Measurements from ENCODE around the gene AMHR2. TPM values are rescaled to one million over a fixed set of nuclear protein-coding genes. Genes with fewer than 3 reads are reported as not detected.
A peak's percentile ranks its signal among the peaks of the same experiment; 100 is the strongest.

The AMHR2 gene
- polyA plus RNA-seq, 10 donors, result 0.28 to 0.60 TPM; not detected in 8

- DNase-seq, result peak; percentile 82 to 94 (median 90)
These were observed 28.8 kb downstream of the AMHR2 start for GRCh38 chr12:53452159-53453077.

DNA sequence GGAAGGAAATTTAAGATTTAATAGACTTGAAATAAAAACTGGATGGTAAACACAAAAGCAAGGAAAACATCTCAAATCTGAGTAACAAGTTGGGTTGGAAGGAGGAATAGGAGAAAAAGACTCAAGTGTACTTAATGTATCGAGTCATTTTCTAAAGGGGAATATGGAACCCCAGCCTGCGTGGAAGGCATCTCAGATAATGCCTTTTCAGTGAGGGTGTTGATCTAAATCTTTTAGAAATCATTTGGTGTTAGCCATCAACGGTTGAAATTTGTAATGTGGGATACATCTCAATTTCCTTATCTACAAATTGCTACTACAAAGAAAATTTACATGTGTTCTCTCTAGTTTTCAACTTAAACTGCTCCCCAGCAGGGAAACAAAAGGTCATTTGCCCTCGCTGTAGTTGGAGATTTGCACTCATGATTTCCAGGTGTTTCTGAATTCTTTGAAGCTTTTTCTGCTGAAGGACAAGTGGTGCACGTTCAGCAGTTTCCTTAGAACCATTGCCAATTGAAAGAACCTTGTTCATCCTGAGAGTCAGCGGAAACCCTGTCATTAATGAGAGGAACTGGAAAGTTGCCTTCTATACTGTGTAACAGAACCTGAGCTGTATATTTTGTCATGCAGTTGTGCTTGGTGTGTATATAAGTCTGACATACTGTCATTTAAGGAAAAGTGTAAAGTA, 30.4 kb downstream of the AMHR2 start:
- DNase-seq, result no peak

GRCh38 chr12:53454707-53455106, 31.1 kb downstream of the AMHR2 start:
- no peak for DNase-seq

- DNase-seq, result no peak
These were observed 33.2 kb downstream of the AMHR2 start for GRCh38 chr12:53456654-53457366.

DNA sequence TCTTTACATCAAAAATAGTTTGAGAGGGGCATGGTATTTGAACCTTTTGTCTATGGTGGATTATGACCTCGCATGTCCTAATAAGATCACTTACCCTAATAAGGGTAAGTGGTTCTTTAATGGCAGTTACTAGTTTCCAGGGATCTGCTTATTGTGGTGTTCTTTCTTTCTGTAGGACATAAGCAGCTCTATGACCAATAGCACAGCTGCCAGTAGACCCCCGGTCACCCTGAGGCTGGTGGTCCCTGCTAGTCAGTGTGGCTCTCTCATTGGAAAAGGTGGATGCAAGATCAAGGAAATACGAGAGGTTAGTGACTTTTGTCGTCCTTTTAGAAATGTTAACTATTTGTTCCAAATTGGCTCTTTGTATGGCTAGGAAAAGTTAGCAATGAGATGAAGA, 35.4 kb downstream of the AMHR2 start:
- no peak for DNase-seq

GRCh38 chr12:53461059-53461458, 37.4 kb downstream of the AMHR2 start:
- DNase-seq, result no peak

DNA sequence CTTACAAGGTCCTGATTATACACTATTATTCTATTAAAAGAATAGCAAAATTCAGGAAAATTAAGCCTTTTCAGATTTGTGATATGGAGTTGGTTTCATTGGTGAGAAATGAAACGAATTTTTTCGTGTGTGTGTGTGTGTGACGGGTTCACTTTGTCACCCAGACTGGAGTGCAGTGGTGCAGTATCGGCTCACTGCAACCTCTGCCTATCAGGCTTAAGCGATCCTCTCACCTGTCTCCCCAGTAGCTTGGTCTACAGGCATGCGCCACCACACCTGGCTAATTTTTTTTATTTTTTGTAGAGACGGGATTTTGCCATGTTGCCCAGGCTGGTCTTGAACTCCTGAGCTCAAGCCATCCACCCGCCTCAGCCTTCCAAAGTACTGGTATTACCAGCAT, 37.9 kb downstream of the AMHR2 start:
- no peak for DNase-seq

DNA sequence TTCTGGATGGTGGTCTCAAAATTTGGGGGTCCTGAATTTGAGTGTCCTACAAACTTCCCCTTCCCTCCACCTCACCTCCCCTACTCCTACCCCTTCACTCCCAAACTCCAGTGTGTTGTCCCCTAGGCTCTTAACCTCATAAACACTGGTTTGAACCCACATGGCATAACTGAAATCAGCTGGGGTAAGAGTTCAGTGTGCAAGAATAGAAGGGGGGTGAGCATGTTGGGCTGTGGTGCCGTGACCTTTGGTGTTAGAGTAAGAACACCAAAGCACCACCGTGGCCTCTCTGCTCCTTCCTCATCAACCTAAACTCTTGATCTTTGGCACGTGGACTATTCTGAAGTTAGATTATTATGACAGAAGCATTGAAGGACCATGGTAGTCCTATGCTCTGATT, 39.3 kb downstream of the AMHR2 start:
- no peak for DNase-seq

GRCh38 chr12:53463802-53464560, 40.3 kb downstream of the AMHR2 start:
- DNase-seq, result no peak

GRCh38 chr12:53464685-53465418, 41.2 kb downstream of the AMHR2 start:
- no peak for DNase-seq

DNA sequence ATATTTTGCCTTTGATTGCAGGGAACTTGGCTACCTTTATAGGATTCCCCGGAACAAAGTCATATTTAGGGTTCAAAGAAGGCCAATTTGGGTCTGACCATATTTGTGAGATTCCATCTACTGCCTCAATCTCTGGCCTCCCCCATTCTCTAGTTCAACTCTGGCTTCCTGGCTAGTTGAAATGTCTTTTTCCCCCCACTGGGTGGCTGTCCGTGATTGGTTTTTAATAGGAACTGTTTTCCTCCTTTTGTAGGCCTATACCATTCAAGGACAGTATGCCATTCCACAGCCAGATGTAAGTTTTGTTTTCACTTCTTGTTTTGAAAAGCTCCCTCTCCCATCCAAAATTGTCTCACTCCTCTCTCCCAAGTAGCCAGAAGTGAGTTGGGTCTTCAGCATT, 42.0 kb downstream of the AMHR2 start:
- DNase-seq, result no peak

DNA sequence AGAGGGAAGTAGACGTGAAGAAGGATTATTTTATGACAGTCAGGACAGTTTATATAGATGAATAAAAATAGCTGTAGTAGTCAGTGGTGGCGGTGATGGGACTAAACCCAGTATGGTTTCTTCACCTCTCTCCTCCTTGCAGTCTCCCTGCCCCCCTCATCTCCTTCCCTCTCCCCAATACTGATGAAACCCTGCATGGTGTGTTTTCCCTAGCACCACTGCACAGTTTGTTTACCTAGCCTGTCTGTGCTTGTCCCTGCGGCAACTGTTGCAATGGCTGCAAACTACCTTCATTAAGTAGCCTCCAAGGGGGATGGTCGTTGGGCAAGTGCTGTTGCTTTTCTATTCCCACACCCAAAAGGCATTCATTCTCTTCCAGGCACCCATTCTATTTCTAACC, 43.0 kb downstream of the AMHR2 start:
- no peak for DNase-seq

DNA sequence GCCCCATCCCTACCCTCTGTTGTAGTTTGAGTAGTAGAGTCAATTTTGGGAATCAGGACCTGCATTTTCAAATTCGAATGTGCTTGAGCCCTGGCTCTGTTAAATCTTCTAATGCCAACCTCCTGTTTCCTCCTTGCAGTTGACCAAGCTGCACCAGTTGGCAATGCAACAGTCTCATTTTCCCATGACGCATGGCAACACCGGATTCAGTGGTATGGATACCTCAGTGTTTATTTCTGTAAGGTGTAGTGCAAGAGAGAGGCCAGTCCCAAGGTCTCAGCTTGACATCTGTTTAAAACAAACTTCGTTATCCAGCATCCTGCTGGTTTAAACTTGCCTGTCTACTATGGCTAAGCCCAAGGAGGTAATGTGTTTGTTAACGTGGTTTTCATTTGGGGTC, 43.4 kb downstream of the AMHR2 start:
- no peak for DNase-seq

- no peak for DNase-seq
These were observed 44.2 kb downstream of the AMHR2 start for GRCh38 chr12:53467880-53468279.

DNA sequence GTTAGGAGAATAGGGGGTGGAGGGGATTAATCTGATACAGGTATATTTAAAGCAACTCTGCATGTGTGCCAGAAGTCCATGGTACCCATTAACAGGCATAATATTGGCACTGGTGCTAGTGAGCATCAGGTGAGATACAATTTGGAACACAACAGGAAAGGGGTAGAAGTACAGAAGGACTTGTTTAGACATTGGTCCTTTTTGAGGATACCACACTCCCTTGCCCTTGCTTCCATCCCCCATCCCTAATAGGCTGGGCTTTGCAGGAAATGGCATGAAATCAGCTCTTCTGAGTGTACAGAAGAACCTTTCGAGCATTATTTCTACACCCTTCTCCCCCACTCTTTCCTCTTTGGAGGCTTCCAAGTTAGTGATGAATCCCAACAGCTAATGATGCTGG, 44.6 kb downstream of the AMHR2 start:
- DNase-seq, result no peak

- DNase-seq, result no peak
These were observed 48.5 kb downstream of the AMHR2 start for GRCh38 chr12:53472056-53472582.

DNA sequence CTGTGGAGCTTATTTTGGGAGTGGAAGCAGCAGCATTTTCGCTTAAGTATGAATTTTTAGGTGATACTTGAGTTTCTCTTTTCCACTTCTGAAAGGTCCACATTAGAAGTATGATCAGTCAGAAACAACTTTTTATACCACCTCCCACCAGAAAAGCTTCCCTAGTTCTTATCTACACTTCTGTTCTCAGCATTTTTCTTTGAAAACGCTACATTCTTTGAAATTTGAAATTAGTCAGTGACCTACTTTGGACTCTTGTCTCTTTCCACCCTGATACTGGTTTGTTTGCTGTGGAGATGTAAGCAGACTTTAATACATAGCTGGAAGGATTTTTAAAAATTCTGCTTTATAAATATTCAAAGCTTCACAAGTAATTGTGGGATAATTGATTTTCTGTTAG, 50.4 kb downstream of the AMHR2 start:
- DNase-seq, result no peak

- no peak for DNase-seq
These were observed 51.2 kb downstream of the AMHR2 start for GRCh38 chr12:53474819-53475218.

DNA sequence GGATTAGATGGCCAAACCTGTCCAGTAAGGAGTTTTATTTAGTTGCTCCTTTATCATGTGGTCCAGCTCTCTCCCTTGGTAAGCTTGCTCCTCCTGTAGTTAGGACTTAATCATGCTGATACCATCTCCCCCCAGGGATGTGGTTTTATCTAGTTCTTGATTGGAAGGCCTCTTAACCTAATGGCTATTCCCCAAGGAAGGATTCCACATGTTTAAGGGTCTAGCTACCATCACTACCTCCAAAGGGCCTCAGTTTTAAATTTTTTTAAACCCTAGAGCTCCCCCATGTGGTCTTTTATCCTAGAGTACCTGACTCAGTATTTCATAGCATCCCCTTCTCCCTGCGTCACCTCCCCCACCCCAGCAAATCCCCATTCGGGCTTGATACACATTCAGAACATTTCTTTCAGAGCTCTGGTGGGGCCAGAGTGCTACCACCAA, 53.1 kb downstream of the AMHR2 start:
- DNase-seq, result no peak

DNA sequence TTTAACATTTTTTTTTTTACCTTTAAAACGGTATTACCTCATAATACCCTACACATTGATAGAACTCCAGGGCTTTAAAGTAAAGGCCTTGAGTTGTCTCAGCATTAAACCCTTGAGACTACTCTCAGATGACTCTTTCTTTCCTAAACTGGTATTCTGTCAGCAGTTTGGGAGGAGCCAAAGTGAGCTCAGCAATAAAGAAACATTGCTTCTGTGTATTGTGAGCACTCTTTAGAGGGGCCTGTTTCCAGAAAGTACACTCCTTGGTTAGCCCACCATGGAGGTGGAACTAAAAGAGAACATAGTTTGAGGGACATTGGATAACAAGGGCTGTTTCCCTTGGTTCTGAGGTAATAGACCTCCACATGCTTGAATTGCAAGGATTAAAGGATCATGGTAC, 55.2 kb downstream of the AMHR2 start:
- DNase-seq, result no peak

DNA sequence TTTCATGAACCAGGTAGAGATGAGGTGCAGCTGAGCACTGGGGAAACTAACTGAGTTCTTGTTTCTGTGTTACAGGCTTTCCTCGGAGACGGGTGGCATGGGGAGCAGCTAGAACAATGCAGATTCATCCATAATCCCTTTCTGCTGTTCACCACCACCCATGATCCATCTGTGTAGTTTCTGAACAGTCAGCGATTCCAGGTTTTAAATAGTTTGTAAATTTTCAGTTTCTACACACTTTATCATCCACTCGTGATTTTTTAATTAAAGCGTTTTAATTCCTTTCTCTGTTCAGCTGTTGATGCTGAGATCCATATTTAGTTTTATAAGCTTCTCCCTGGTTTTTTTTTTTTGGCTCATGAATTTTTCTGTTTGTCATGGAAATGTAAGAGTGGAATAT, 55.7 kb downstream of the AMHR2 start:
- DNase-seq, result no peak
